HEK293T (cell line): ENCODE measurements around the gene ZNF217.
"Not testable (repeated sequence)": the region's sequence is repeated elsewhere in the genome, so short reads cannot be mapped to it uniquely, and the experiment has no call there.

ENCODE experiments used
- CTCF ChIA-PET: fragments of 350-600 bp; formaldehyde crosslinking; extraction: SDS; loops from one replicate; lab custom pipeline; 2021; ENCODE audit warnings: antibody characterized with exemption, inconsistent platforms; lab: Yijun Ruan, JAX
- POLR2A ChIA-PET: fragments of 350-600 bp; formaldehyde crosslinking; extraction: SDS; loops from one replicate; lab custom pipeline; 2020; ENCODE audit warnings: antibody characterized with exemption, inconsistent platforms; lab: Yijun Ruan, JAX
- DNase-seq: peaks from one replicate; pipeline ENCODE4 v3.0.0; 2012; ENCODE audit warnings: mixed read lengths; ENCODE audit errors: extremely low spot score
- ARNT ChIP-seq: fragments of 450-650 bp; IDR thresholded peaks from 2 replicates; pipeline ENCODE4 v1.6.1; 2017; ENCODE audit warnings: mild to moderate bottlenecking
- BHLHE40 ChIP-seq: fragments of 450-650 bp; IDR thresholded peaks from 2 replicates; pipeline ENCODE4 v1.6.1; 2016; ENCODE audit warnings: mild to moderate bottlenecking, moderate library complexity, borderline replicate concordance
- CTBP1 ChIP-seq: fragments of 450-650 bp; IDR thresholded peaks from 2 replicates; pipeline ENCODE4 v1.6.1; 2016; ENCODE audit warnings: borderline replicate concordance
- ELF4 ChIP-seq: fragments of 450-650 bp; IDR thresholded peaks from 2 replicates; pipeline ENCODE4 v1.6.1; 2017; ENCODE audit warnings: antibody characterized with exemption
- FOXA1 ChIP-seq: fragments of 450-650 bp; IDR thresholded peaks from 2 replicates; pipeline ENCODE4 v1.6.1; 2016; ENCODE audit warnings: mild to moderate bottlenecking
- FOXK2 ChIP-seq: fragments of 450-650 bp; IDR thresholded peaks from 2 replicates; pipeline ENCODE4 v1.6.1; 2016; ENCODE audit warnings: mild to moderate bottlenecking
- FOXM1 ChIP-seq: fragments of 450-650 bp; IDR thresholded peaks from 2 replicates; pipeline ENCODE4 v1.6.1; 2017; ENCODE audit warnings: mild to moderate bottlenecking, borderline replicate concordance
- HDGF ChIP-seq: fragments of 450-650 bp; IDR thresholded peaks from 2 replicates; pipeline ENCODE4 v1.6.1; 2017; ENCODE audit warnings: antibody characterized with exemption, borderline replicate concordance
- L3MBTL2 ChIP-seq: fragments of 450-650 bp; conservative IDR thresholded peaks from 2 replicates; pipeline ENCODE4 v1.6.1; 2016; ENCODE audit warnings: mild to moderate bottlenecking
- LEF1 ChIP-seq: fragments of 450-650 bp; IDR thresholded peaks from 2 replicates; pipeline ENCODE4 v1.6.1; 2017; ENCODE audit warnings: mild to moderate bottlenecking, borderline replicate concordance
- NFRKB ChIP-seq: fragments of 450-650 bp; IDR thresholded peaks from 2 replicates; pipeline ENCODE4 v1.6.1; 2016; ENCODE audit warnings: mild to moderate bottlenecking, moderate library complexity
- SP1 ChIP-seq: fragments of 450-650 bp; IDR thresholded peaks from 2 replicates; pipeline ENCODE4 v1.6.1; 2017
- SUZ12 ChIP-seq: fragments of 450-650 bp; IDR thresholded peaks from 2 replicates; pipeline ENCODE4 v1.6.1; 2016; ENCODE audit warnings: mild to moderate bottlenecking
- TARDBP ChIP-seq: fragments of 450-650 bp; IDR thresholded peaks from 2 replicates; pipeline ENCODE4 v1.6.1; 2016
- ZNF384 ChIP-seq: fragments of 450-650 bp; IDR thresholded peaks from 2 replicates; pipeline ENCODE4 v1.6.1; 2016
- TF ChIP-seq, protein P1 (sequence below): fragments of 450-650 bp; IDR thresholded peaks from 2 replicates; pipeline ENCODE4 v1.6.1; 2016

The ZNF217 gene

DNA sequence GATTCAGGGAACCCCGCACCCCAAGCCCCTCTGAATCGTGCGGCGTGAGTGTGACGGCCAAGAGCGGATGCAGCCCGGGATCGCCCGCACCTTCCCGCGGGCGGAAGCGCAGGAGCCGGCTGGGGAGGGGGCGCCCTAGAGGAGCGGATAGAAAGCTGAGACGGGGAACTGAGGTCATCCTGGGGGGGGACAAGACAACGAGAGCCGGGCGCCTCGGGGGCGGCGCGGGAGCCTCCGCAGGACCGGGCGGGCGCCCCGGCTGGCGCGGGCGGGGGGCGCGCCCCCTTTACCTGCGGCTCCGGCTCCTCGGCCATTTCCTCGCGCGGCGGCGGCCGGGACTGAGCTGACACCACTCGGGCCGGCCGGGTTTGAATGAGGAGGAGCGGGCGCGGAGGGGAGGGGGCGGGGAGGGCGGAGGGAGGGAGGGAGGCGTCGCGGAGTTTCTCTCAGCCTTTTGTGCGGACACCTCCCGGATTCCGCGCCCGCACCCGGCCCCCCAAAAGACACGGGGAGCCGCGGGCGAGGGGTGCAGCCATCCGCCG, at the start of gene ZNF217:
Gene ZNF217, minus strand, starts transcription at position 374 of the 542 bp plus-strand sequence. CDS start 11,013 bp downstream, outside the sequence.
- DNase-seq, CTCF ChIA-PET: not testable (repeated sequence)
- POLR2A ChIA-PET, result interaction anchor here (1.0 to 2.6 kb wide), 5 partner anchors 17 to 145 kb away, joined by 3 to 10 read pairs (median 4); no protein-coding TSS in a partner anchor

DNA sequence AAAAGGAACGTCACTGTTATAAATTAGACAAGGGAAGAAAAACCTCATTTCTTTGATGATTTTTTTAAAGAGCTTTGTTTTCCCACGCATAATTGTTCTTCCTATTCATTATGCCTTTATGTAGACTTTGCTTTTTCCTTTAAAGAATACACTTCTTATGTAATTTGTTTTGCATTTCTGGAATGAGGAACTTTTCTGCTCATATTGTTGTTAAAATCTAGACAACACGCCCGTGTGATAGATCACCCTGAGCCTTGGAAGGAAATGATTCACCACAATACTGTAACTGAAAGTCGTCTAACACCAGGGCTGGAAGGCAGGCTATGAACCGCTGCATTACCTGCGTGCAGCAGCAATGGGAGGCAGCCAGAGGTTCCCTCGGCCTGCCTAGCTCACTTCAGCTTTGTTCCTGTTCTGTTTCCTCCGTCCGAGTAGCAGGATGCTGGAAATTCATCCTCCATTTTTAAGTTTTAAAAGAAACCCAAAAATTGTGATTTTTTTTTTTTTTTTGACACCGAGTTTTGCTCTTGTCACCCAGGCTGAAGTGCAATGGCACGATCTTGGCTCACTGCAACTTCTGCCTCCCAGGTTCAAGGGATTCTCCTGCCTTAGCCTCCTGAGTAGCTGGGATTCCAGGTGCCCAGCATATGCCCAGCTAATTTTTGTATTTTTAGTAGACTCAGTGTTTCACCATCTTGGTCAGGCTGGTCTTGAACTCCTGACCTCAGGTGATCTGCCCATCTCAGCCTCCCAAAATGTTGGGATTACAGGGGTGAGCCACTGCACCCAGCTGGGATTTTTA, 49.6 kb upstream of the ZNF217 start:
- DNase-seq, result no peak
- POLR2A ChIA-PET, result interaction anchor here (0.8 to 1.5 kb wide), 3 partner anchors 20 to 95 kb away, joined by 3 to 8 read pairs (median 3); no protein-coding TSS in a partner anchor
- no peak for TF ChIP-seq FOXA1
- TF ChIP-seq NFRKB, result no peak
- TF ChIP-seq ELF4, result no peak
- no peak for TF ChIP-seq BHLHE40
- TF ChIP-seq HDGF, result no peak
- TF ChIP-seq SUZ12, result no peak
- no peak for TF ChIP-seq L3MBTL2
- TF ChIP-seq ZNF384, result no peak; the same call in 1 of the 2 replicates
- TF ChIP-seq CTBP1, result no peak
- no peak for TF ChIP-seq LEF1
- no peak for TF ChIP-seq SP1
- TF ChIP-seq FOXK2, result no peak
- TF ChIP-seq, protein P1, sequence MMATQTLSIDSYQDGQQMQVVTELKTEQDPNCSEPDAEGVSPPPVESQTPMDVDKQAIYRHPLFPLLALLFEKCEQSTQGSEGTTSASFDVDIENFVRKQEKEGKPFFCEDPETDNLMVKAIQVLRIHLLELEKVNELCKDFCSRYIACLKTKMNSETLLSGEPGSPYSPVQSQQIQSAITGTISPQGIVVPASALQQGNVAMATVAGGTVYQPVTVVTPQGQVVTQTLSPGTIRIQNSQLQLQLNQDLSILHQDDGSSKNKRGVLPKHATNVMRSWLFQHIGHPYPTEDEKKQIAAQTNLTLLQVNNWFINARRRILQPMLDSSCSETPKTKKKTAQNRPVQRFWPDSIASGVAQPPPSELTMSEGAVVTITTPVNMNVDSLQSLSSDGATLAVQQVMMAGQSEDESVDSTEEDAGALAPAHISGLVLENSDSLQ, result no peak
- no peak for TF ChIP-seq FOXM1
- TF ChIP-seq ARNT, result no peak
- TF ChIP-seq TARDBP, result no peak
- CTCF ChIA-PET, result interaction anchor here (1.1 kb wide), 1 partner anchor 10 kb away, joined by 4 read pairs; no protein-coding TSS in a partner anchor

DNA sequence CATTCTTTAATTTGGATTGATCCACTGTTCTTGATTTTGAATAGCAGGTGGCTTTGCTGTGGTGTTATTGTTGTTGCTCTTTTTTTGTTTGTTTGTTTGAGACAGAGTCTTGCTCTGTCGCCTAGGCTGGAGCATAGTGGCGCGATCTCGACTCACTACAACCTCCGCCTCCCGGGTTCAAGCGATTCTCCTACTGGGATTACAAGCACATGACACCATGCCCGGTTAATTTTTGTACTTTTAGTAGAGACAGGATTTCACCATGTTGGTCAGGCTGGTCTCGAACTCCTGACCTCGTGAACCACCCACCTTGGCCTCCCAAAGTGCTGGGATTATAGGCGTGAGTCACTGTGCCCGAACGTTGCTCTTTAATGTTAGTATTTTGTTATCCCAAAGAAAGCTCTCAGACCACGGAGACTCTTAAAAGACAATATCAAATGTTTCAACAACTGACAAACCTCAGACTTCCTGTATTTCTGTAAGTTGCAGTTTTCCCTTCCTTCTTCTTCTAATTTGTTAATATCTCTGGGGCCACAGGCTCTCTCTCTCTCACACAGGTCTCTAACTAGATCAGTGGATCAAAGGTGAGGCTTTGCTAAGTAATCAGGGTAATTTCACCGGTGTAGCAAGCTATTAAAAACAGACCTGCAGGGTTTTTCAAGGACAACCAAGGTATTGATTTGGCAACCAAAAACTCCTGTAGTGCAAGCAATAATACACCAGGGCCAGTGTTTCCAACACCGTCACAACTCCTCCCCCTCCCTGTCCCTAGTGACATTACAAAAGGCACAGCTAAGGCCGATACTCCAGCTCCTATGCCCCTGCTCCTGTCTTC, 48.8 kb upstream of the ZNF217 start:
- CTCF ChIA-PET, result interaction anchor here (0.5 to 1.1 kb wide), 2 partner anchors 11 to 22 kb away, joined by 4 to 5 read pairs; no protein-coding TSS in a partner anchor
- POLR2A ChIA-PET, result interaction anchor here (0.8 to 1.5 kb wide), 3 partner anchors 19 to 96 kb away, joined by 3 to 8 read pairs (median 3); no protein-coding TSS in a partner anchor
- TF ChIP-seq TARDBP (no peak), ELF4 (no peak), CTBP1 (no peak), L3MBTL2 (no peak), ARNT (no peak), FOXA1 (no peak), LEF1 (no peak), FOXK2 (no peak), NFRKB (no peak), ZNF384 (no peak), HDGF (no peak)
- peak; percentile 52 for DNase-seq

DNA sequence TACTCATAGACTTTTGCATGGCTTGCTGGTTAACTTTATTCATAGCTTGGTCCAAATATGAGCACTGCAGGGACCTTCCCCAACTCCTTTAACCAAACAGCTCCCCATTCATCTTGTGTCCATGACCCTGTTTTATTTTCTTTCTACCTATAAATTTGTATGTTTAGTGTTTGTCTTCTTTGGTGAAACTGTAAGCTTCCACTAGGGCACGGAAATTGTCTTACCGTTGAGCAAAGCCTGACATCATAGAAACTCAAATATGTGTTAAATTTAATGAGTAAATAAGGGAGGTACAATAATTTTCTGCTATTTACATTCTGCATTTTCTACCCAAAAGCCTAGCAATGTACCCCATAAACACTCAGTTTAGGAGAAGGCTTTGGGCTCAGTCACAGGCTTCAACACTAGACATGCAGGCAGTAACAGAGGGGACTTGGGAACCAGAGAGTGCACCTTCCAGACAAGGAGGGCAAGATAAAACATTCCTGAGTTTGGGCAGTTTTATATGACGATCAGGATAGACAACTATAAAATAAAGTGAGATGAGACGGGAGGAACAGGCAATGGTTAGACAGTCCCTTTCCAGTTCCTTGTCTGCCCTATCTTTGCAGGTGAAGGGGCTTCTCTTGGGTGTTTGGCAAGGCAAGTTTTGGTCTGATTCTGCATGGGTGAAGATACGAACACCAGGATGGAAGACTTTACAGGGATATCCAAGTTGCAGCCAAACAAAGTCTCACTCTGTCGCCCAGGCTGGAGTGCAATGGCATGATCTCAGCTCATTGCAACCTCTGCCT, 46.2 kb upstream of the ZNF217 start:
- POLR2A ChIA-PET, result interaction anchor here (0.7 kb wide), 1 partner anchor 16 kb away, joined by 3 read pairs; no protein-coding TSS in a partner anchor
- DNase-seq, result no peak
- TF ChIP-seq L3MBTL2 (no peak), ARNT (no peak), SUZ12 (no peak), LEF1 (no peak), FOXK2 (no peak), BHLHE40 (no peak), FOXM1 (no peak), ZNF384 (no peak), CTBP1 (no peak), NFRKB (no peak), SP1 (no peak), HDGF (no peak), TARDBP (no peak), FOXA1 (no peak), ELF4 (no peak)
- TF ChIP-seq, protein P1, result no peak
- CTCF ChIA-PET, result interaction anchor here (0.7 kb wide), 1 partner anchor 27 kb away, joined by 3 read pairs; no protein-coding TSS in a partner anchor

DNA sequence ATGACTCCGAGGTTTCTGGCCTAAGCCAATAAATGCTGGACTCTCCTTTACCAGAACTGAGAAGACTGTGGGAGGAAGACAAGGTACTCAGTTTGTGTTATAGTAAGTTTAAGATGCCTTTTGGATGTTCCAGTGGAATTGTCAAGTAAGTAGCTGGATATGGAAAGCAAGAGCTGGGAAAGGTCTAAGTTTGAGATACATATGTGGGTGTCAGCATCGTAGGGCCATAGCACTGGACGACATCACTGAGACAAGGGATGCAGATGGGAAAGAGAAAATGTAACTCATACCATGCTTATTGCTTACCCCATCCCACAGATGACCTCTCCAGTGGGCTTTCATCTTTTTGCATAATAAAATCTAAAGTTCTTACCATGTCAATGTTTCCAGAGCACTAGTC, 45.5 kb upstream of the ZNF217 start:
- TF ChIP-seq NFRKB, result no peak
- no peak for TF ChIP-seq SUZ12
- no peak for TF ChIP-seq FOXA1
- TF ChIP-seq ARNT, result no peak
- TF ChIP-seq L3MBTL2, result no peak
- TF ChIP-seq BHLHE40, result no peak
- no peak for TF ChIP-seq ZNF384
- no peak for TF ChIP-seq FOXK2
- TF ChIP-seq SP1, result no peak
- TF ChIP-seq, protein P1, result no peak
- TF ChIP-seq HDGF, result no peak
- TF ChIP-seq FOXM1, result no peak
- TF ChIP-seq TARDBP, result no peak
- TF ChIP-seq ELF4, result no peak
- TF ChIP-seq LEF1, result no peak
- ChIA-PET POLR2A (interaction anchor here (0.7 kb wide), 1 partner anchor 16 kb away, joined by 3 read pairs; no protein-coding TSS in a partner anchor), CTCF (interaction anchor here (0.7 kb wide), 1 partner anchor 26 kb away, joined by 3 read pairs; no protein-coding TSS in a partner anchor)
- DNase-seq, result no peak

DNA sequence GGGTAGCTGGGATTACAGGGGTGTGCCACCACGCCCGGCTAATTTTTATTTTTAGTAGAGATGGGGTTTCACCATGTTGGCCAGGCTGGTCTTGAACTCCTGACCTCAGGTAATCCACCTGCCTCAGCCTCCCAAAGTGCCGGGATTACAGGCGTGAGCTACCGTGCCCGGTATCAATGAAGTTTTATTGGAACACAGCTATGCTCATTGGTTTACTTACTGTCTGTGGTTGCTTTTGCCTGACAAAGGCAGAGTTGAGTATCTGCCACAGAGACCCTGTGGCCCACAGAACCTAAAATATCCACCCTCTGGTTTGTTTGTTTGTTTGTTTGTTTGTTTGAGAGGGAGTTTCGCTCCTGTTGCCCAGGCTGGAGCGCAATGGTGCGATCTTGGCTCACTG, 43.7 kb upstream of the ZNF217 start:
- DNase-seq, POLR2A ChIA-PET: not testable (repeated sequence)
- CTCF ChIA-PET, result interaction anchor here (0.6 kb wide), 1 partner anchor 14 kb away, joined by 3 read pairs; no protein-coding TSS in a partner anchor
